OCI-LY7 (cell line): ENCODE results near the gene RNU7-1. TPM values are rescaled to one million over a fixed set of nuclear protein-coding genes. Genes with fewer than 3 reads are reported as not detected.

ENCODE experiments used
- BruUV-seq: library from RNA; stranded (reverse); fragments of 400-500 nt; replicated peaks from 2 replicates; lab custom pipeline; 2021; lab: Mats Ljungman, UMichigan
- CTCF ChIA-PET: fragments of 300-600 bp; sonication (Branson Sonifier 250); formaldehyde crosslinking; loops from one replicate; lab custom pipeline; 2022; ENCODE audit warnings: antibody characterized with exemption; ENCODE audit not compliant: unreplicated experiment; lab: Charles Lee
- POLR2A ChIA-PET: fragments of 300-600 bp; sonication (Branson Sonifier 250); formaldehyde crosslinking; loops from one replicate; lab custom pipeline; 2022; ENCODE audit warnings: antibody characterized with exemption; lab: Charles Lee
- DNase-seq: peaks from one replicate; pipeline ENCODE4 v3.0.0-alpha.2; 2015; ENCODE audit warnings: low spot score
- H2AFZ ChIP-seq: fragments of 200-600 bp; sonication (generic), shearing (Covaris generic); 2 replicates; pipeline ENCODE4 v1.6.1; 2014; ENCODE audit warnings: mild to moderate bottlenecking, antibody characterized with exemption, low read length, moderate library complexity
- H3K27ac ChIP-seq: fragments of 200-600 bp; sonication (generic); 2 replicates; pipeline ENCODE4 v1.5.1; 2014; ENCODE audit warnings: mixed run types, low read depth, mild to moderate bottlenecking, moderate library complexity, low read length, inconsistent platforms; ENCODE audit not compliant: poor library complexity, severe bottlenecking
- H3K36me3 ChIP-seq: fragments of 200-600 bp; sonication (generic); 2 replicates; pipeline ENCODE4 v1.6.1; 2014; ENCODE audit warnings: mild to moderate bottlenecking, antibody characterized with exemption, low read length, moderate library complexity, mixed read lengths; ENCODE audit not compliant: insufficient read depth
- H3K4me1 ChIP-seq: fragments of 200-600 bp; sonication (generic); 2 replicates; pipeline ENCODE4 v1.5.1; 2014; ENCODE audit warnings: mild to moderate bottlenecking, low read length; ENCODE audit not compliant: insufficient read depth, poor library complexity, severe bottlenecking
- H3K4me2 ChIP-seq: fragments of 200-600 bp; sonication (generic); 2 replicates; pipeline ENCODE4 v1.6.1; 2014; ENCODE audit warnings: mild to moderate bottlenecking, low read length
- H3K4me3 ChIP-seq: fragments of 200-600 bp; sonication (generic); 2 replicates; pipeline ENCODE4 v1.5.1; 2014; ENCODE audit warnings: mild to moderate bottlenecking, low read depth, low read length; ENCODE audit not compliant: poor library complexity, severe bottlenecking
- H3K79me2 ChIP-seq: fragments of 200-600 bp; sonication (generic); 2 replicates; pipeline ENCODE4 v1.6.1; 2016; ENCODE audit warnings: low read depth, mild to moderate bottlenecking, low read length, moderate library complexity, mixed read lengths; ENCODE audit not compliant: insufficient read depth
- H3K9me2 ChIP-seq: fragments of 200-600 bp; sonication (generic); 2 replicates; pipeline ENCODE4 v1.6.1; 2016; ENCODE audit warnings: mild to moderate bottlenecking, low read length, mixed read lengths; ENCODE audit not compliant: insufficient read depth
- H3K9me3 ChIP-seq: fragments of 200-600 bp; sonication (generic); 2 replicates; pipeline ENCODE4 v1.6.1; 2014; ENCODE audit warnings: mild to moderate bottlenecking, mixed run types, low read length, mixed read lengths
- H4K20me1 ChIP-seq: fragments of 200-600 bp; sonication (generic); 2 replicates; pipeline ENCODE4 v1.6.1; 2014; ENCODE audit warnings: mild to moderate bottlenecking, antibody characterized with exemption, low read length, moderate library complexity, mixed read lengths; ENCODE audit not compliant: insufficient read depth
- CTCF ChIP-seq: fragments of 200-600 bp; sonication (generic); conservative IDR thresholded peaks from 2 replicates; pipeline ENCODE4 v1.5.1; 2014; ENCODE audit warnings: mild to moderate bottlenecking, antibody characterized with exemption, low read length, moderate library complexity, mixed read lengths
- EZH2phosphoT487 ChIP-seq: fragments of 200-600 bp; sonication (generic); IDR thresholded peaks from 2 replicates; pipeline ENCODE4 v1.6.1; 2018; ENCODE audit warnings: low read depth, borderline replicate concordance, mild to moderate bottlenecking, mixed run types, antibody characterized with exemption, low read length, moderate library complexity, mixed read lengths
- intact Hi-C: fragments of 100-400 bp; cut with micrococcal nuclease; formaldehyde crosslinking; loops from one replicate; pipeline ENCODE4 v1.10.0; 2022; ENCODE audit not compliant: unreplicated experiment
- total RNA-seq, 2 experiments: library from RNA; depleted of rRNA in 1 of 2; stranded (reverse); fragments of >200 nt in 1 of 2; shearing (Covaris generic) in 1 of 2; gene quantifications; 2 replicates each; pipeline ENCODE4 v1.2.3, GENCODE V29; 2014 to 2022

Gene RNU7-1
- total RNA-seq, 2 experiments from 2014 or later = not detected

DNA sequence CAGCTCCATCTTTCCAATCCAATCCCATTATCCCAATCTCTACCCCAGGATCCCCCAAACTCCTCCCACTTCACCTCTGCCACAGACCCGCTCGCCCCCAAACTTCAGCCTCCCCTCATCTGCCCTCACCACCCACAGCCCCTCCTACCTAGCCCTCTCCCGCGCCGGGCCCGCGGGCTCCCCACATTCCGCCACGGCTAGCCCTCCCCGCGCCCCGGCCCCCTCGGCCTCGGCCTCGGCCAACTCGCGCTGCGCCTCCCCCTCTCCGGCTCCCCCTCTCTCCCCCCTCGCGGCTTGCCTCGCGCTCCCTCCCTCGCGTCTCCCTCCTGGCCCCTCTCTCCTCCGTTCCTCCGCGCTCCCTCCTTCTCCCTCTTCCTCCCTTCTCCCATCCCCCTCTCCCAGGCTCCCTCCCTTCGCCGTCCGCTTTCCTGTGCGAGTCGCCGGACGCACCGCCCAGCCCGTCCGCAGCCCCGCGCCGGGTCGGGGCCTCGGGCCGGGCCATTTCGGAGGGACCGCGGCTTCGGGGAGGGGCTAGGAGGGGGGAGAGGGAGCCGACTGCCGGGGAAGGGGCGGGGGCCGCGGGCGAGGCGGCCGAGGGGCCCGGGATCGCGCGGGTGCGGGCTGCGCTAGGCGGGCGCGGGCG, 16.1 kb upstream of the RNU7-1 start, which contains the start of gene ATN1:
Gene ATN1 (plus strand): TSS at position 581 of the 643 bp plus-strand sequence. CDS start 6,043 bp downstream, outside the sequence.
- ChIA-PET CTCF (no interaction called here), POLR2A (interaction anchor here (0.6 kb wide), 1 partner anchor 166 kb away, joined by 3 read pairs; no protein-coding TSS in a partner anchor)
- no peak for DNase-seq
- Histone ChIP-seq H3K79me2 (no peaks in the 10 kb centered on the region), H3K9me3 (no peaks in the 10 kb centered on the region), H3K4me3 (peak within 1 kb of the TSS; percentile 58), H3K36me3 (no peaks in the 10 kb centered on the region), H3K4me1 (peaks cover 32% of the 10 kb centered on the region), H3K27ac (no peak within 1 kb of the TSS), H4K20me1 (no peaks in the 10 kb centered on the region), H2AFZ (no peak within 1 kb of the TSS), H3K4me2 (peak within 1 kb of the TSS; percentile 67), H3K9me2 (no peaks in the 10 kb centered on the region)
- intact Hi-C loops = no loop called here
- TF ChIP-seq EZH2phosphoT487 (peak; percentile 78; the same call in 1 of the 2 replicates), CTCF (no peak)
- BruUV-seq = no TSS peak

DNA sequence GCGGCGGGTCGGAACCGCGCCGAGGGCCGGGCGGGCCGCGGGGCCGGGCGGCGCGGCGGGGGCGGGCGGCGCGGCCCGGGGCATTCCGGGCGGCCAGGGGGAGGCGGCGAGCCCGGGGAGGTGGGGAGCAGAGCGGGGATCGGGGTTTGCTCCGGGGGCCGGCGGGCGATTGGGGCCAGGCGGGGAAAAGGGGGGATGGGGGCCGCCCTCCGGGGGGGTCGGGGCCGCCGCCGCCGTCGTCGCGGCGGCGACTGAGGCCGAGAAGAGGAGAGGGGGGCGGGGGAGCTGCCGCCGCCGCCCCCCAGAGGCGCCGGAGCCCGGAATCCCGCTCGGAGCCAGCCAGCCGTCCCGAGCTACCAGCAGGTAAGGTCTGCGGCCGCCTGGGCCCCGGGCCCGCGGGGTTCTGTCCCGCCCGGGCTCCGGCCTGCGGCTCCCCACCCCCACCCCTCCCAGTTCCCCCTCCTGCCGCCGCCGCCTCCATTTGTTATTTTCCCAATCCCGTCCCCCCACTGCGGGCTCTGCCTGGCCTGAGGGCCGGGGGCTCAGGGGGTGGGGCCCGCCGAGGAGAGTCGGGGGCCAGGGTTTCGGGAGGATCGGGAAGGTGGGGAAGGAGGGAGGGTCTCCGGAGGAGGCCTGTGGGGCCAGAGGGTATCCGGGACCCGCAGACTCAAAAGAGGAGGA, 15.5 kb upstream of the RNU7-1 start:
- Histone ChIP-seq H3K9me3 (no peaks in the 10 kb centered on the region), H3K79me2 (no peaks in the 10 kb centered on the region), H3K36me3 (no peaks in the 10 kb centered on the region), H3K9me2 (no peaks in the 10 kb centered on the region), H2AFZ (no peak overlapping the region), H4K20me1 (no peaks in the 10 kb centered on the region), H3K4me1 (peaks cover 27% of the 10 kb centered on the region), H3K4me2 (no peak overlapping the region), H3K4me3 (no peak overlapping the region), H3K27ac (no peak overlapping the region)
- POLR2A ChIA-PET = interaction anchor here (0.6 kb wide), 1 partner anchor 20 kb away, joined by 3 read pairs; no protein-coding TSS in a partner anchor
- no peak for DNase-seq
- TF ChIP-seq EZH2phosphoT487 (no peak), CTCF (no peak)
- no TSS peak for BruUV-seq
- CTCF ChIA-PET = no interaction called here
- intact Hi-C loops = no loop called here
